HG02981 (cell line): ENCODE results near the gene DPPA4.
"Not testable (repeated sequence)": the region's sequence is repeated elsewhere in the genome, so short reads cannot be mapped to it uniquely, and the experiment has no call there.

ENCODE experiments used
- ATAC-seq: cut with Tn5 transposase; IDR thresholded peaks from one replicate; pipeline ENCODE4 v1.9.1; 2021; ENCODE audit warnings: mild to moderate bottlenecking, moderate library complexity; ENCODE audit not compliant: unreplicated experiment

DPPA4 gene, protein sequence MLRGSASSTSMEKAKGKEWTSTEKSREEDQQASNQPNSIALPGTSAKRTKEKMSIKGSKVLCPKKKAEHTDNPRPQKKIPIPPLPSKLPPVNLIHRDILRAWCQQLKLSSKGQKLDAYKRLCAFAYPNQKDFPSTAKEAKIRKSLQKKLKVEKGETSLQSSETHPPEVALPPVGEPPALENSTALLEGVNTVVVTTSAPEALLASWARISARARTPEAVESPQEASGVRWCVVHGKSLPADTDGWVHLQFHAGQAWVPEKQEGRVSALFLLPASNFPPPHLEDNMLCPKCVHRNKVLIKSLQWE

DNA sequence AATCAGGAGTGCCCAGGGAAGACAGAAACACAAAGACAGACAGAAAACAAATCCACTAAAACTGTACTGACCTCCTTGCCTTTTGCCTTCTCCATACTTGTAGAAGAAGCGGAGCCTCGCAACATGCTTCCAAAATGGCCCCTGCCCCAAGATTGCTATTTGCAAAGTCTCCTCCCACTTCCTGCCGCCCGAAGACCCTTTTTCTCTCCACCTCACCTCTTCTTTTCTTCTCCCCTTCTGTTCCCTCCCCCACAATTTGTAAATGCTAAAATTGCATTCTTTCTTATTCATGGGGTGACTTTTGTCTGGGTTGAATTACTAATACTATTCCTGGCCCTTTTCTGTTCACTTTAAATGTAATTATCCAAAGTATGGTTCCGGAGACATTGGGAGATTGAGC lies at the start of gene DPPA4:
DPPA4 (minus strand) TSS at position 154 of the 400 bp plus-strand sequence; CDS start at position 125, 29 bp downstream.
- ATAC-seq: no peak

DNA sequence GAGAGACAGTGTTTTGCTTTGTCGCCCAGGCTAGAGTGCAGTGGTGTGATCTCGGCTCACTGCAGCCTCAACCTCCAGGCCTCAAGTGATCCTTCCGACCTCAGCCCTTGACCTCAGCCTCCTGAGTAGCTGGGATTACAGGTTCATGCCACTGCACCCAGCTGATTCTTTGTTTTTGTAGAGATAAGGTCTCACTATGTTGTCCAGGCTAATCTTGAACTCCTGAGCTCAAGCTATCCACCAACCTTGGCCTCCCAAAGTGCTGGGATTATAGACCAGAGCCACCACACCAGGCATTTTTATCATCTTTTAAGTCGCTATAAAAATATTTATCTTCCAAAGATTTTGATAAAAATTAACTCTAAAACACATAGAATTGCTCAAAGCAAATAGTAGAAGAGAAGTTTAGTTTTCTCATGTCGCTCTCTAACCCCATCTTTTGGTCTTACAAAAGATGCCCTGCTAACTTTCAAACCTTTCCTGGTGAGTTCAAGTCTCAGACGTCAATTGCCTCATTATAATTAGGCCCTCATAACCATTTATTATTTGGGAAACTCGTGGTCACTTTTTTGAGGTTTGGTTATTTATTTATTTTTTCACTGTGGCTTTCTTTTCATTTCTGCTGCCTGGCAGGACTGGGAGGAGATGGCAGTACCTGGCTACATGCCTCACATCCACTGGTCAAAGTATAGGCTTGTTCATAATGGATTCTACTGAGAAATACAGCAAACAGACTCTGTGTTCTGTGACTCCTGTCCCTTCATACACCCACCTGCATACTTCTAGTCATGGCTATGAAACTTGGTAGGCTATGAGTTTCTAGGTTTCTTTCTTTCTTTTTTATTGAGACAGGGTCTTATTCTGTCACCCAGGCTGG lies 48.3 kb upstream of the DPPA4 start:
- no peak for ATAC-seq

DNA sequence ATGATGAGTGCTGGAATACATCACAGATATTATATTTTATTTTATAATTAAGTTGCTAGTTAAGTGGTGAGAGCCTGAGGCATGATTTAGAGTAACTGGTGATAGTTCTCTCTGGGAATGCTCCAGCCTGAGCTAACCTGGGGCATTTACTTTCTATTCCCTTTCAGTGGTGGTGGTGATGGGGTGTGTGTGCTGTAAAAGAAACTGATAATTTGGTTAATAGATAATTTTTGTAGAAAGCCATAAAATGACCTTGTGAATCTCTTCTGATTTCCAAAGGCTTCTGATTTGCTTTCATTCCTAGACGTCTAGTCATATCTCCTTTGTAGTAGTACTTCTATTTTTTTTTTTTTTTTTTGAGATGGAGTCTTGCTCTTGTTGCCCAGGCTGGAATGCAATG lies 46.8 kb upstream of the DPPA4 start:
- no peak for ATAC-seq

DNA sequence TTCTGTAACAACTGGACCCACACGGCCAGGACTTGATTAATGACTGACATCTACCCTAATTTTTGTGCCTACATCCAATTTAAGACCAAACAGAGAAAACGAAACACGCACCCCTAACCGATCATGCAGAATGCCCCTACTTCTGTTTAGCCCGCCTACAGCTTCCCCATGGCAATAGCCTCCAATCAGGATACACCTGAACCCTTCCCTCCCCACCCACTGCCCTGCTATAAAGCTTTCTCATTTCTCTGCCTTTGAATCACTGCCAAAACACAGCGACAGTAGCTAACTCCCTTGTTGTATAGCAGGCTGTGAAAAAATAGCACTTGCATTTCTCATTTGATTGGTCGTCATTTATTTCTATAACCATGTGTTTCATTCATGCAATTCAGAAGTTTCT lies 45.2 kb upstream of the DPPA4 start:
- ATAC-seq: no peak

DNA sequence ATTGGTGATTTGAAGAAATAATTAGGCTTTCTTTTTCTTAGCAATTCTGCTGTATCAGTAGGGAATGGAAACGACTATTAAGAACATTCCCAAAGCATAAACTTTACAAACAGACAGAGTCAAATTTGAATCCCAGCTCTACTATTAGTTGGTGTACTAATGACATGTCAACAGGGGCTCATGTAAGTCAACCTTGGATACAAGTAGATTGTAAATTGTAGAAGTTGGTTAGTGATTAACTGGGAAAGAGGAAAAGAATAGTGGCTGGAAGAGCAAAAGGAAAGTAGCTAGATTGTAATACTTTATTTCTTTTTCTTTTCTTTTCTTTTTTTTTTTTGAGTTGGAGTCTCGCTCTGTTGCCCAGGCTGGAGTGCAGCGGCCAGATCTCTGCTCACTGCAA lies 38.6 kb upstream of the DPPA4 start:
- no peak for ATAC-seq

DNA sequence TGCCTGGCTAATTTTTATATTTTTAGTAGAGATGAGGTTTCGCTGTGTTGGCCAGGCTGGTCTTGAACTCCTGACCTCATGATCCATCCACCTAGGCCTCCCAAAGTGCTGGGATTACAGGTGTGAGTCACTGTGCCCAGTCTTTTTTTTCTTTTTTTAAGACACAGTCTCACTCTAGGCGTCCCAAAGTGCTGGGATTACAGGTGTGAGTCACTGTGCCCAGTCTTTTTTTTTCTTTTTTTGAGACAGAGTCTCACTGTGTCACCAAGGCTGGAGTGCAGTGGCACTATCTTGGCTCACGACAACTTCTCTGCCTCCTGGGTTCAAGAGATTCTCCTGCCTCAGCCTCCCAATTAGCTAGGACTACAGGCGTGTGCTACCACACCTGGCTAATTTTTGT lies 37.1 kb upstream of the DPPA4 start:
- not testable (repeated sequence) for ATAC-seq

DNA sequence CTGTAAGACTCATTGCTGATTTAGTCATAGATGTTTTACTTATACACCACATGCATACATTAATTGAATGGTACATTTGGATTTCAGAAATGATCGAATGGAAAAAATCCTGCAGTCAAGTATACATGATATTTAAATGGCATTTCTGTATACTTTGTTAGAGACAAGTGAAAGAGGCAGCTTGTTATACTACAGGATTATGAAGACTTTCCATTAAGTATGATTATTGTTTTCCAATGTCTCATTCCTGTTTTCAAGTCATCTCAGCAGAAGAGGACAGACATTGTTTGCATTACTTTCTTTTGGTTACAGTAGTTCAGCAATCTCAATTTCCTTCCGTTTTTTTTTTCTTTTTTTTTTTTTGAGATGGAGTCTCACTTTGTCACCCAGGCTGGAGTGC lies 36.6 kb upstream of the DPPA4 start:
- no peak for ATAC-seq

DNA sequence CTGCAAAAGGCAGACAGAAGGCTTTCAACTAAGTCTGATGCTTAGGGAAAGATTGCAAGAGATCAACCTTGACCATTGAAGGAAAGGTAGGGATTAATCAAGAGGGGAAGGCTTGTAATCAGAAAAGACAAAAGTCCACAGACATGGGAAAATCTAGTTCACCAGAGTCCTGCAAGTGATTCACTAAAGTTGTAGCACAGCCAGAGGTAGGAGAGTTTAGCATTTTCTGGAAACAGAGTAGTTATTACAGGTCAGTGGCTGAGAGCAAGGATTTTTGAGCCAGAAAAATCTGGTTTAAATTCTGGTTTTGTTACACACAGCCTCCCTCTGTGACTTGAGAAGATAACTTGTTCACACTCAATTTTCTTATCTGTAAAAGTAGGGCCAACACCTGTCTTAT lies 35.3 kb upstream of the DPPA4 start:
- ATAC-seq: no peak

DNA sequence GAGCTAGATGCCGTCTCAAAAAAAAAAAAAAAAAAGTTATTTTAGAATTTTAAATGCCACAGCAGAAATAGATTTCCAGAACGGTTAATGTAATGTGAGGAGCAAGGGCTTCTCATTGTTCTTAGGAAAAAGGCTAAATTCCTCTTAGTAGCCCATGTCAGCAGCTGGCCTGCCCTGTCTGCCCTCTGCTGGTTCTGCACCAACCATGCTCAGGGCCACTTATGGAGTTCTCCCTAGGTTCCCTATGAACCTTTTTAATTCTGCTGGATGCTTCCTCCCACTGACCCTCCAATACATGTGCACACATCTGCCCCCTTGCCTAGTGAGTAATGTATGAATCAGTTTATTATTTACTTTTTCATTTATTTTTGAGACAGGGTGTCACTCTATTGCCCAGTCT lies 32.2 kb upstream of the DPPA4 start:
- no peak for ATAC-seq

DNA sequence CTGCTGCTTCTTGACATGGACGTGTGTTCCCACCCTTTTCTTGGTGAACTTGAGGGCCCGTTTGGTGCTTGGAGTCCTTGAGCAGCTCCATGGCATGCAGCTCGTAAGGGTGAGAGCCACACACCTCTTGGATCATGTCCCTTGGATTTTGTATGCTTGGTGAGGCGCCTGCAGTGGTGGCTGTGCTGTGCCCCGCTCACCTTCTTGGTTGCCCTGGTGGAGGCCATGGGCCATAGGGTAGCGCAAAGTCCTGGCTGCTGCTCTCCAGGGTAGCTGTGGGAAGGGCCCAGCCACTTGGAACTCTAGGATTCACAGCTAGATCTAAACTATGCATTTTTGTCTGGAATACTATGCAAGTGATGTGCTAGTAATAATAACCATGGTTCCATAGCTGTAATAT lies 26.7 kb upstream of the DPPA4 start:
- ATAC-seq: no peak

DNA sequence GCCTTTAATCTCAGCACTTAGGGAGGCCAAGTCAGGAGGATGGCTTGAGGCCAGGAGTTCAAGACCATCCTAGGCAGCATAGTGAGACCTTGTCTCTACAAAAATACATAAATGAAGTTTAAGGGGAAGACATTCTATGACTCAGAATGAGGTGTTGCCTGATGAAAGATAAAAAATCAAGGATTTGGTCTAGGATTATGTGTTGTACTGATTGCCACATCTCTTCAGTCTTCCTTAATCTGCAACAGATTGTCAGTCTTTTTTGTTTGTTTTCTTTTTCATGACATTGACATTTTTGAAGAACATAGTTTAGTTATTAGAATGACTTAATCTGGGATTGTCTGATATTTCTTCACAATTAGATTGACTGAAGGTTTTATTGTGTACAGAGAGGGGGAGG lies 26.3 kb upstream of the DPPA4 start:
- no peak for ATAC-seq

DNA sequence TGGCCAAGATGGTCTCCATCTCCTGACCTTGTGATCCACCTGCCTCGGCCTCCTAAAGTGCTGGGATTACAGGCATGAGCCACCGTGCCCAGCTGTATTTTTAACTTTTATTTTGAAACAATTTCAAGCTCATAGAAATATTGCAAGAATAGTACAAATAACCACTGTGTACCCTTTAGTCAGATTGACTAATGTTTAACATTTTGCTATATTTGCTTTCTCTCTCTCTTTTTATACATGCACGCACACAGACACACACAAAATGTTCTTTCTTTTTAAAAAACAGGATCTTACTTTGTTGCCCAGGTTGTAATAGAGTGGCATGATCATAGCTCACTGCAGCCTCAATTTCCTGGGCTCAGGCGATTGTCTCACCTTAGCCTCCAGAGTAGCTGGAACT lies 25.5 kb upstream of the DPPA4 start:
- no peak for ATAC-seq

DNA sequence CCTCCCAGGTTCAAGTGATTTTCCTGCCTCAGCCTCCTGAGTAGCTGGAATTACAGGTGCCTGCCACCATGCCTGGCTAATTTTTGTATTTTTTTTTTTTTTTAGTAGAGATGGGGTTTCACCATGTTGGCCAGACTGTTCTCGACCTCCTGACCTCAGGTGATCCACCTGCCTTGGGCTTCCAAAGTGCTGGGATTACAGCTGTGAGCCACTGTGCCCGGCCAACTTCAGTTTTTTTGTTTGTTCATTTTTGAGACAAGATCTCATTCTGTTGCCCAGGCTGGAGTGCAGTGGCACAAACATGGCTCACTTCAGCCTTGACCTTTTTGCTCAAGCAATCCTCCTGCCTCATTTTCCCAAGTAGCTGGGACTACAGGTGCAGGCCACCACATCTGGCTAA lies 21.5 kb upstream of the DPPA4 start:
- not testable (repeated sequence) for ATAC-seq

DNA sequence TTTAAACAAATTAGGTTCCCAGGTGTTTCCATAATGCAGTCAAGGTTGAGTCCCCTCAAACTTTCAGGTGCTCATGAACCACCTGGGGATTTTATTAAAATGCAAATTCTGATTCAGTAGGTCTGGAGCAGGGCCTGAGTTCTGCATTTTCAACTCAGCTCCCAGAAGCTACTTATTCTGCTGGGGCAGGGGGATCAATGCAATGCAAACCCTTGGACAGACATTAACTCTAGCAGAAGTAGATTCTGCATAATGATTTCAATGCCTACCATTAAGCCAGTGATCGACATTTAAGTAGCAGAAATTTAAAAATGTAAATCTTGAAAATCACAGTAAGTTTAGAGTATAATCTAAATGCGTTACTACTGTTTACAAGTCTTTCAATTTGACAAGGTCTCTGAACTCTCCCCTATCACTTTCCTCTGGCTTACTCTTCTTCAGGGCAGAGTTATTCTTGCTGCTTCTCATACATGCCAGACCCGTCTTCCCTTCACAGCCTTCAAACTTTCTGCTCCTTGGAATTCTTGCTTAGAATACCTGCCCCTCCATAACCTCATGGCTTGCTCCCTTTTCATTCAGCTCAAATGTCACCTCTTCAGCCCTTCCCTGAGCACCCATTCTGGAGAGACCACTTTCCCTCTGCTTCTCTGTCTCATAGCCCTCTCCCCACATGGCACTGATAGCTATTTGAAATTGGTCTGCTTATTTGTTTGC lies 19.3 kb upstream of the DPPA4 start:
- no peak for ATAC-seq

DNA sequence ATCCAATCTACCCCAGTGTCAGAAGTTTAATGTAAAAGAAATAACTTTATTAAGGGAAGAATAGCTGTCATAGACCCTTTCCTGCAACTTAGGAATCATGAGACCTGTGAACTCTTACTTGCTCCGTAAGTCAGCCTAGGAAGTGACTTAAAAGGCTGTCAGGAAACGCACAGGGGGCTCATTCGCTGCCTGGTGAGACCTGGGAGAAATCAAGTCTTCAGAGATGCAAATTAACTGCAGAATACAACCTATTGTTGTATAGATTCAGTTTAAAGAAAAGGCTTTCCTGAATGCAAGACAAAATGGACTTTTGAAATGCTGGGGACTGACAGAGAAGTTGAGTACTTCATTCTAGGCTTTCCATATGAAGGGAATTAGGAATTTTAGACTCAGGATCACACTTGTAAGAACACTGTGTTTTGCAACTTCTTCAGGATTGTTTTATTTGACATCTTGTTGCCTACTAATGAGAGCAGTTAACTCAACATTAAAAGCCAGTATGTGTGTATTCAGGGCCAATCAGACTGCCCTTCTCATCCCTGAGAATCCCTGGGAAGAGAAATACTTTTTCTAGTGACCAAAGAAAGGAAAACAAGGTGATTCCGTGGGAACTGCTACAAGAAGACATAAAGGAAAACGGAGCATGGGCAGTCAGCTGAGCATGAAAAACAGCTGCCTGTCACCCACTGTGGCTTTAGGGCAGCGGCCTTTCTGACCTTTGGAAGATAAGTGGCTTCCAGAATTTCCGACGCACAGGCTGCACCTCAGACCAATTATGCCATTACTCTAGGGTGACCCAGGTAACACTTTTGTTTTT lies 18.5 kb upstream of the DPPA4 start:
- no peak for ATAC-seq

DNA sequence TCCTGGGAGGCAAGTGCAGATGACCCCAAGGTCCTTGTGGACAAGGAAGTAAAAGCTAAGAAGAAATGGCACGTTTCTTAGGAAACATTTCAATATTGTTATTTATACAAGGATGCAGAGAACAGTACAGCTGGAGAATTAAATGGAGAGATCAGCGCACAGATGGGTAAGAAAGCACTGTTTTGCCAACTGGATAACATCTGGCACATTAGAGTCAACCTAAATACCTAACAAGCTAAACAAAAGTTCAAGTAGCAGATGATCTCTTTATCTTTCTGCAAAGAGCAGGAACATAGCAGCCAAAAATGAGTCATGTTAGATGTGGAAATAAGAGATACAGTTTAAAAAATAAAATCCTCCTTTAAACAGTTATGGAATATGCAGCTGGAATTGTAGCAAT lies 15.7 kb upstream of the DPPA4 start:
- no peak for ATAC-seq

DNA sequence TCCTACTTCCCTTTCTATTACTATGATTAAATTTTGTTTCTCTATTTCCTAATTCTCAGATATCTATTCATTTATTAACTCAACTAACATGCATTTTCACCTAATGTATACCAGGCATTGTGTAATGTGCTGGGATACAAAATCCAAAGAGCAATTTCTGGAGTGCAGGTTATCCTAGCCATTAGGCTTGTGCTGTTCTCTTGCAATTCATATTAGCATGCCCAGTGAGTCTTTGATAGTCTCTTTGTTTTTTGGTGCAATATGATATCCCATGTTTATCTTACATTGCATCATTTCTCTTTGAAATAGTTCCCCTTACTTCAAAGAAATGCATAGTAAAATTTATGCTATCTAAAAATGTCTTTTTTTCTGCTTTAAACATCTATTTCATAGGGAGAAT lies 13.9 kb upstream of the DPPA4 start:
- ATAC-seq: no peak

DNA sequence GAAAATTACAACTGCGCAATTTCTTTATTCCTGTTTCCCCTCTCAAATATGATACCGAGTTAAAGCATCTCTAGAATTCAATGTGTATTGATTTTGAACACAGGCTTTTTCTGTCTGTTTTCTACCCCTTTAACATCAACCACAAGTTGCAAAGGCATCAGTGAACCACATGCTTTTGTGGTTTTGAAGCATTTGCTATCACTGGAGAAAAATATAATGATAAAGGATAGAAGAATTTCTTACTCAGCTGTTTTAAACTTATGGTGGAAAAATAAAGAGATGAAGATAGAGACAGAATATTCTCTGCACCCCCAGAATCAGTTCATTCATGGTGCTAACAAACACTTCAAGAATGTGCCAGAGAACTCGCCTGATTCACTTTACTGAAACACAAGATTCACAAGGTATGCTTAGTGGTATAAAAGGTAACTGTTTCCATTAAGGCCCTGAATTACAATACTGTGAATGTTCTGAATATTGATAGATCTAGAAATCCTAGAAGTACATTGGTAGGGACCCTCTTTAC lies 9.5 kb upstream of the DPPA4 start:
- no peak for ATAC-seq

DNA sequence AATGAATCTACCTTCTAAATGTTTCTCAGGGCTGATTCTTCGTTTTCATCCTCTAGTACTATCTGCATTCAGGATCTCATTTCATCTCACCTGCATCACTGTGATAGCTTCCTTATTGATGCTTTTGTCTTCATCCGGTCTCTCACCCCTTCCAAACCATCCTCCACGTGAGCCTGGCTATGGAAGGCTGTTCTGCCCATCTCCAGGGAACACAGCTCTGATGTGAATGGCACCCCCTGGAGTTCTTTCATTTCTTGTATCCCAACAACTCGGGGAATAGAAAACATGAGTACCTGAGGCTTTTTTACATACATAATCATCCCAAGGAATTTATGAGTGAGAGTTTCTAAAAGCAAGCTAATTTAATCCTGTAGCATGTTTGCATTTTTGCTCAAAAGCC lies 8.8 kb upstream of the DPPA4 start:
- ATAC-seq: no peak
